PC-3 (cell line): Measurements from ENCODE around the gene TEX264.

ENCODE experiments used
- CTCF ChIP-seq: fragments of 300-600 bp; sonication (generic); conservative IDR thresholded peaks from 2 replicates; pipeline ENCODE4 v1.5.1; 2017; ENCODE audit warnings: antibody characterized with exemption, low read depth, mild to moderate bottlenecking, low read length
- EZH2 ChIP-seq: fragments of 300-600 bp; sonication (generic); IDR thresholded peaks from one replicate; pipeline ENCODE4 v1.6.1; 2017; ENCODE audit warnings: antibody characterized with exemption, mild to moderate bottlenecking, low read length; ENCODE audit not compliant: unreplicated experiment
- EZH2phosphoT487 ChIP-seq: fragments of 300-600 bp; sonication (generic); IDR thresholded peaks from 2 replicates; pipeline ENCODE4 v1.6.1; 2018; ENCODE audit warnings: mild to moderate bottlenecking, antibody characterized with exemption, low read length, borderline replicate concordance

GRCh38 chr3:51679777-51680176 is 8.7 kb downstream of the TEX264 start:
- TF ChIP-seq CTCF (no peak), EZH2phosphoT487 (no peak), EZH2 (no peak)
